PC-9 (cell line): ENCODE measurements around the gene PTTG2. TPM values are rescaled to one million over a fixed set of nuclear protein-coding genes. Genes with fewer than 3 reads are reported as not detected.

Experiments
- BruUV-seq: library from RNA; stranded (reverse); fragments of 400-500 nt; replicated peaks from 2 replicates; lab custom pipeline; 2021; lab: Mats Ljungman, UMichigan
- CTCF ChIA-PET: fragments of 300-600 bp; sonication (Branson Sonifier 250); formaldehyde crosslinking; loops from one replicate; lab custom pipeline; 2022; ENCODE audit warnings: antibody characterized with exemption; lab: Charles Lee
- POLR2A ChIA-PET: fragments of 300-600 bp; sonication (Branson Sonifier 250); formaldehyde crosslinking; loops from one replicate; lab custom pipeline; 2022; ENCODE audit warnings: antibody characterized with exemption; ENCODE audit not compliant: unreplicated experiment; lab: Charles Lee
- DNase-seq, 2 experiments: peaks; one replicate each; pipeline versions ENCODE4 v3.0.0 to v3.0.0-alpha.2; 2015 to 2022; ENCODE audit warnings: mixed read lengths in 1 of 2
- H2AFZ ChIP-seq: fragments of 200-600 bp; sonication (generic); 2 replicates; pipeline ENCODE4 v1.8.1; 2017; ENCODE audit warnings: antibody characterized with exemption
- H3F3A ChIP-seq: fragments of 200-600 bp; sonication (generic); 2 replicates; pipeline ENCODE4 v1.8.1; 2017; ENCODE audit warnings: antibody characterized with exemption, mild to moderate bottlenecking, low read depth; ENCODE audit not compliant: insufficient read depth
- H3K27ac ChIP-seq: fragments of 200-600 bp; sonication (generic); 2 replicates; pipeline ENCODE4 v1.6.1; 2016; ENCODE audit warnings: mixed run types
- H3K27me3 ChIP-seq: fragments of 200-600 bp; sonication (generic); 2 replicates; pipeline ENCODE4 v1.6.1; 2016; ENCODE audit warnings: low read depth, mixed run types; ENCODE audit not compliant: insufficient read depth
- H3K36me3 ChIP-seq: fragments of 200-600 bp; sonication (generic); 2 replicates; pipeline ENCODE4 v1.6.1; 2016; ENCODE audit warnings: low read depth, mixed run types
- H3K4me1 ChIP-seq: fragments of 200-600 bp; sonication (generic); replicated peaks from 2 replicates; pipeline ENCODE4 v1.6.1; 2016; ENCODE audit warnings: mixed run types; ENCODE audit not compliant: insufficient read depth
- H3K4me2 ChIP-seq: fragments of 200-600 bp; sonication (generic); 2 replicates; pipeline ENCODE4 v1.6.1; 2017; ENCODE audit warnings: mixed run types
- H3K4me3 ChIP-seq: fragments of 200-600 bp; sonication (generic); 2 replicates; pipeline ENCODE4 v1.6.1; 2016; ENCODE audit warnings: mixed run types
- H3K79me2 ChIP-seq: fragments of 200-600 bp; sonication (generic); 2 replicates; pipeline ENCODE4 v1.6.1; 2017; ENCODE audit warnings: low read depth, mixed run types
- H3K9me2 ChIP-seq: fragments of 200-600 bp; sonication (generic); 2 replicates; pipeline ENCODE4 v1.8.1; 2017; ENCODE audit warnings: mild to moderate bottlenecking; ENCODE audit not compliant: insufficient read depth
- H3K9me3 ChIP-seq: fragments of 200-600 bp; sonication (generic); 2 replicates; pipeline ENCODE4 v1.8.1; 2016; ENCODE audit warnings: low read depth; ENCODE audit not compliant: insufficient read depth
- H4K20me1 ChIP-seq: fragments of 200-600 bp; sonication (generic); 2 replicates; pipeline ENCODE4 v1.8.1; 2017; ENCODE audit not compliant: insufficient read depth
- EZH2 ChIP-seq: fragments of 200-600 bp; sonication (generic); IDR thresholded peaks from 2 replicates; pipeline ENCODE4 v1.8.0; 2017; ENCODE audit warnings: antibody characterized with exemption, low read depth
- intact Hi-C: fragments of 100-400 bp; cut with micrococcal nuclease; formaldehyde crosslinking; loops from one replicate; pipeline ENCODE4 v1.10.0; 2022; ENCODE audit not compliant: unreplicated experiment
- total RNA-seq: library from RNA; stranded (reverse); gene quantifications from 2 replicates; pipeline ENCODE4 v1.2.3, GENCODE V29; 2021
- TF ChIP-seq, protein P1 (sequence below): fragments of 200-600 bp; sonication (generic); conservative IDR thresholded peaks from 2 replicates; pipeline ENCODE4 v1.6.1; 2017; ENCODE audit warnings: mixed run types, antibody characterized with exemption, mild to moderate bottlenecking, moderate library complexity

The PTTG2 gene
- total RNA-seq, 1 experiment from 2014 or later: 0.55 TPM

DNA sequence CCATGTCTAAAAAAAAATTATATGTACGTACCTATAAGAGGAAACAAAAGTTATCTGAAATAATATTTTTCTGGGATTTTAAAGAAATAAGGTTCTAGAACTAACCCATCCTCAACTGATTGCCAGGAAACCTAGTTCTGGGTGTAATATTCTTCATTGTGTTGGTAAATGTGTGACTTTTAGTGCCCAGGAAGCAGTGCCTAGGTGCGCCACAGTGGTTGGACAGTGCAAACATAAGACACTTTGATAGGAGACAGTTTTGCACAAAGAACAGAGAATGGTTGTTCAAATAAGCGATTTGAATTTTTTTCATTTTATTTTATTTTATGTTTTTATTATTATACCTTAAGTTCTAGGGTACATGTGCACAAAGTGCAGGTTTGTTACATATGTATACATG, 22.0 kb upstream of the PTTG2 start:
- Histone ChIP-seq H3K4me1 (no peaks in the 10 kb centered on the region), H3K27ac (no peak overlapping the region), H3F3A (no peaks in the 10 kb centered on the region), H2AFZ (no peak overlapping the region), H3K9me3 (no peaks in the 10 kb centered on the region), H4K20me1 (no peaks in the 10 kb centered on the region), H3K36me3 (no peaks in the 10 kb centered on the region), H3K4me2 (no peak overlapping the region), H3K27me3 (no peaks in the 10 kb centered on the region), H3K4me3 (no peak overlapping the region), H3K79me2 (no peaks in the 10 kb centered on the region), H3K9me2 (no peaks in the 10 kb centered on the region)
- no TSS peak for BruUV-seq
- no peak for DNase-seq
- TF ChIP-seq EZH2: no peak
- TF ChIP-seq, protein P1, sequence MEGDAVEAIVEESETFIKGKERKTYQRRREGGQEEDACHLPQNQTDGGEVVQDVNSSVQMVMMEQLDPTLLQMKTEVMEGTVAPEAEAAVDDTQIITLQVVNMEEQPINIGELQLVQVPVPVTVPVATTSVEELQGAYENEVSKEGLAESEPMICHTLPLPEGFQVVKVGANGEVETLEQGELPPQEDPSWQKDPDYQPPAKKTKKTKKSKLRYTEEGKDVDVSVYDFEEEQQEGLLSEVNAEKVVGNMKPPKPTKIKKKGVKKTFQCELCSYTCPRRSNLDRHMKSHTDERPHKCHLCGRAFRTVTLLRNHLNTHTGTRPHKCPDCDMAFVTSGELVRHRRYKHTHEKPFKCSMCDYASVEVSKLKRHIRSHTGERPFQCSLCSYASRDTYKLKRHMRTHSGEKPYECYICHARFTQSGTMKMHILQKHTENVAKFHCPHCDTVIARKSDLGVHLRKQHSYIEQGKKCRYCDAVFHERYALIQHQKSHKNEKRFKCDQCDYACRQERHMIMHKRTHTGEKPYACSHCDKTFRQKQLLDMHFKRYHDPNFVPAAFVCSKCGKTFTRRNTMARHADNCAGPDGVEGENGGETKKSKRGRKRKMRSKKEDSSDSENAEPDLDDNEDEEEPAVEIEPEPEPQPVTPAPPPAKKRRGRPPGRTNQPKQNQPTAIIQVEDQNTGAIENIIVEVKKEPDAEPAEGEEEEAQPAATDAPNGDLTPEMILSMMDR: no peak
- ChIA-PET CTCF (no interaction called here), POLR2A (no interaction called here)
- intact Hi-C loops: no loop called here

DNA sequence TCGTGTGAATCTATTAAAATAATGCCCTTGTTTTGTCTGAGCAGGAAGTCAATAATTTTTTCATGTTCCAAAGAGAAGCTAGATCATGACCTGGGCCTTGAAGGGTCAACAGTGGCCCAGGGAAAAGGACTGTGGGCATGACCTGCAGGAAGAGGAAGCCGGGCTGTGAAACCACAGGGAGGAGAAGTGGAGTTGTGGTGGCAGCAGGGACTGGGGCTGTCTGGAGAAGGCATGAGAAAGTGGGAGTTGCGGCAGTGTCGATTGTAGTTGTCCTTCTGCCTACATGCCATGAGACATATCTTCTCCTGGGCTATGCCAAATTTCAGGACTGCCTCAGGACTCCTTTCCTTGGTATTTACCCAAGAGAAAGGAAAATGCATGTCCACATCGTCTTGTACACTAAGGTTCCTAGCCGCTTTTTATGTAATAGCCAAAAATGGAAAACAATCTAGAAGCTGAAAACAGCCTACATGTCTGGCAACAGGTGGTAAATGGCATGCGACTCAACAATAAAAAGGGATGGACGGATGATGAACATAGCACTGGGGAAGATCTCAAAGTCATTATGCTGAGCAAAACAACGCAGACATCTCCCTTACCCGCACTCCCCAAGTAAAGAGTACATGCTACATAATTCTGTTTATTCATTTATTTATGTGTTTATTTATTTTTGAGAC, 13.6 kb upstream of the PTTG2 start:
- H3K9me3 ChIP-seq: no peaks in the 10 kb centered on the region
- no peaks in the 10 kb centered on the region for H3K79me2 ChIP-seq
- no peak overlapping the region for H3K4me3 ChIP-seq
- no peak overlapping the region for H2AFZ ChIP-seq
- no peaks in the 10 kb centered on the region for H3K36me3 ChIP-seq
- H3F3A ChIP-seq: no peaks in the 10 kb centered on the region
- TF ChIP-seq, protein P1: no peak
- H4K20me1 ChIP-seq: no peaks in the 10 kb centered on the region; the same call in 1 of the 2 replicates
- no peak for DNase-seq
- CTCF ChIA-PET: interaction anchor here (0.6 kb wide), 1 partner anchor 40 kb away, joined by 11 read pairs; no protein-coding TSS in a partner anchor
- POLR2A ChIA-PET: no interaction called here
- no peak overlapping the region for H3K4me2 ChIP-seq
- intact Hi-C loops: no loop called here
- H3K27me3 ChIP-seq: no peaks in the 10 kb centered on the region
- no TSS peak for BruUV-seq
- H3K27ac ChIP-seq: no peak overlapping the region
- H3K9me2 ChIP-seq: no peaks in the 10 kb centered on the region
- no peaks in the 10 kb centered on the region for H3K4me1 ChIP-seq

DNA sequence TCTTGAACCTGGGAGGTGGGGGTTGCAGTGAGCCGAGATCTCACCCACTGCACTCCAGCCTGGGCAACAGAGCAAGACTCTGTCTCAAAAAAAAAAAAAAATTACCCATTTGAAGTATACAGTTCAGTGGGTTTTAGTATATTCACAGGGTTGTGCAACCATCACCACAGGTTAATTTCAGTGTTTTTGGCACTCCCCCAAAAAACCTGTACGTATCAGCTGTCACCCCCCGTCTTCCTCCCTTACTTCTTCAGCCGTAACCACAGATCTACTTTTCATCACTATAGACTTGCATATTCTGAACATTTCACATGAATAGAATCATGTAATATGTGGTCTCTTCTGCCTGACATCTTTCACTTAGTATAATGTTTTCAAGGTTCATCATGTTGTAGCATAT, 11.7 kb upstream of the PTTG2 start:
- Histone ChIP-seq H2AFZ (no peak overlapping the region), H3K4me1 (no peaks in the 10 kb centered on the region), H3K9me3 (no peaks in the 10 kb centered on the region), H3K4me2 (no peak overlapping the region), H3K27ac (no peak overlapping the region), H3F3A (no peaks in the 10 kb centered on the region), H4K20me1 (no peaks in the 10 kb centered on the region; the same call in 1 of the 2 replicates), H3K9me2 (no peaks in the 10 kb centered on the region), H3K79me2 (no peaks in the 10 kb centered on the region), H3K4me3 (no peak overlapping the region), H3K36me3 (no peaks in the 10 kb centered on the region), H3K27me3 (no peaks in the 10 kb centered on the region)
- DNase-seq: no peak
- intact Hi-C loops: no loop called here
- TF ChIP-seq, protein P1: no peak
- TF ChIP-seq EZH2: no peak
- ChIA-PET POLR2A (no interaction called here), CTCF (no interaction called here)
- no TSS peak for BruUV-seq
